H1 (cell line): ENCODE results near the gene DLX4. TPM values are rescaled to one million over a fixed set of nuclear protein-coding genes. Genes with fewer than 3 reads are reported as not detected.

Source experiments
- ASH2L ChIP-seq: fragments of 200-600, 300-600 bp; sonication (generic); IDR thresholded peaks from one replicate; pipeline ENCODE4 v1.7.1; 2017; ENCODE audit warnings: low read length
- CHD7 ChIP-seq: fragments of 300-600 bp; sonication (generic); IDR thresholded peaks from 2 replicates; pipeline ENCODE4 v1.7.1; 2012; ENCODE audit warnings: low read length, moderate library complexity, mild to moderate bottlenecking, inconsistent platforms; ENCODE audit not compliant: insufficient replicate concordance
- MAFK ChIP-seq: IDR thresholded peaks from 2 replicates; pipeline ENCODE4 v1.6.1; 2012; ENCODE audit warnings: low read depth, mild to moderate bottlenecking, improper control_type of control experiment, low read length
- PHF8 ChIP-seq: fragments of 200-600 bp; sonication (generic); conservative IDR thresholded peaks from 2 replicates; pipeline ENCODE4 v1.7.1; 2012; ENCODE audit warnings: low read depth, mild to moderate bottlenecking, inconsistent platforms, low read length, moderate library complexity
- TBP ChIP-seq: IDR thresholded peaks from 2 replicates; pipeline ENCODE4 v1.6.1; 2011; ENCODE audit warnings: low read depth, low read length, improper control_type of control experiment
- polyA plus RNA-seq, 7 experiments: library from polyadenylated mRNA; depleted of rRNA in 3 of 7; stranded (reverse) in 5 of 7; unstranded in 2 of 7; fragments of >200 nt in 5 of 7; fragments of 200-250 nt in 2 of 7; gene quantifications; 1 replicate in 5 of 7; 2 replicates in 1 of 7; 4 replicates in 1 of 7; pipeline versions ENCODE4 v1.2.1 to v1.2.3, GENCODE V29; 2011 to 2013; ENCODE audit warnings: missing spikeins in 2 of 7, mixed read lengths in 2 of 7
- total RNA-seq: library from RNA; stranded (reverse); fragmentation: NEBNext Ultra II Directional; extraction: Animal tissue kit (Norgen Biotek cat#: 25700); gene quantifications from 2 replicates; pipeline ENCODE4 v1.2.1, GENCODE V29; 2021

Gene DLX4
- total and polyA plus RNA-seq, 2 of the 8 experiments (the other 6 are each of a cell fraction or from before 2014, with no cell fraction given) = 0.67 to 0.80 TPM

DNA sequence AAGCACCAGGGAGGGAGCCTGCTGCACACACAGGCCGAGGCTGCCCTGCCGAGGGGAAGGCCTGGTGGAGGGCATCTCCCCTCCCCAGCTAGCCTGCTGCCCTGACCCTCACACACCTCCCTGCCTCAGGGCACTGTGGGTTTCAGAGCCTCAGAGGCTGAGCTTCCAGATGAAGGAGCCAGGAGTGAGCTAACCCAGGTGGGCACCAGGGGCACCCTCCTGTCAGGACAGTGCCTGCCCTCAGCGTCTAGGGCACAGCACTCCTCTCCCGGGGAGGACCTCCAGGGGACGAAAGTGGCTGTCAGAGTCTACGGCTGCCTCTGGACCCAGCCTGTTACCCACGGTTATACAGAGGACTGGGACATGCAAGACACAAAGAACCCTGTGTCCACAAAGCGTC lies 22.8 kb upstream of the DLX4 start (continued):
- TF ChIP-seq CHD7 (no peak), TBP (no peak), ASH2L (no peak), MAFK (no peak), PHF8 (no peak)
- TF ChIP-seq, all 59 proteins: peak for 0
